Gastrocnemius medialis (tissue), 4 donors: ENCODE data around the gene ARHGAP24. TPM values are rescaled to one million over a fixed set of nuclear protein-coding genes. Genes with fewer than 3 reads are reported as not detected.

Experiments used
- ATAC-seq, 2 donors: fragments of 150-250 bp; one replicate each; pipeline ENCODE4 v1.9.1; 2016
- DNase-seq, 2 donors: peaks; one replicate each; pipeline ENCODE4 v3.0.0-alpha.2; 2019
- H3K27ac ChIP-seq, 4 donors: fragments of 200-600 bp; sonication (generic); 1 replicate in 1 of 4; 2 replicates in 3 of 4; pipeline ENCODE4 v1.5.1; 2016 to 2018; ENCODE audit warnings: mild to moderate bottlenecking in 2 of 4, moderate library complexity in 1 of 4
- H3K27me3 ChIP-seq, 3 donors: fragments of 200-600 bp; sonication (generic) in 2 of 3; 1 replicate in 1 of 3; 2 replicates in 2 of 3; pipeline versions ENCODE4 v1.5.1 to v1.6.0; 2016 to 2019; ENCODE audit warnings: mild to moderate bottlenecking in 1 of 3, moderate library complexity in 1 of 3
- H3K36me3 ChIP-seq, 2 donors: fragments of 200-600 bp; sonication (generic) in 1 of 2; one replicate each; pipeline ENCODE4 v1.5.1; 2017 to 2018
- H3K4me1 ChIP-seq, 2 donors: fragments of 200-600 bp; sonication (generic) in 1 of 2; one replicate each; pipeline ENCODE4 v1.5.1; 2016 to 2017; ENCODE audit warnings: mild to moderate bottlenecking in 2 of 2
- H3K4me3 ChIP-seq, 4 donors: fragments of 200-600 bp; sonication (generic) in 3 of 4; 1 replicate in 1 of 4; 2 replicates in 3 of 4; pipeline ENCODE4 v1.5.1; 2016 to 2019; ENCODE audit warnings: mild to moderate bottlenecking in 2 of 4
- H3K9me3 ChIP-seq, 3 donors: fragments of 200-600 bp; sonication (generic) in 2 of 3; 1 replicate in 1 of 3; 2 replicates in 2 of 3; pipeline ENCODE4 v1.5.1; 2016 to 2019
- CTCF ChIP-seq, 5 experiments: fragments of 450-650 bp in 3 of 5; fragments of 200-600 bp in 2 of 5; sonication (generic) in 2 of 5; IDR thresholded peaks in 4 of 5; conservative IDR thresholded peaks in 1 of 5; 1 replicate in 4 of 5; 2 replicates in 1 of 5; pipeline ENCODE4 v1.5.1; 2016 to 2019; ENCODE audit warnings: antibody characterized with exemption in 5 of 5, mild to moderate bottlenecking in 3 of 5, moderate library complexity in 3 of 5
- POLR2A ChIP-seq, 2 donors: fragments of 450-650 bp; IDR thresholded peaks; one replicate each; pipeline ENCODE4 v1.6.1; 2017; ENCODE audit warnings: antibody characterized with exemption in 2 of 2, mild to moderate bottlenecking in 2 of 2, moderate library complexity in 2 of 2
- in situ Hi-C, 4 donors: fragments of 200-750 bp; cut with MboI; loops; one replicate each; pipeline versions ENCODE4 v1.15.0 to v1.8.0; 2017; ENCODE audit warnings: low sequenced_read_pairs in 4 of 4
- intact Hi-C: fragments of 100-400 bp; cut with DNase I; formaldehyde crosslinking; loops from one replicate; pipeline ENCODE4 v1.15.1; 2023; ENCODE audit warnings: low total_unique reads
- total RNA-seq, 4 donors: library from RNA; depleted of rRNA; stranded (reverse); fragments of >200 nt; gene quantifications; one replicate each; pipeline versions ENCODE4 v1.1.0 to v1.2.3, GENCODE V29; 2016

The ARHGAP24 gene
- total RNA-seq, 4 donors from 2014 or later: 2.8 to 7.8 (median 5.3) TPM

- no peak overlapping the region for H3K4me3 ChIP-seq
- peaks cover 10 to 21% of the 10 kb centered on the region in 2 donors for H3K4me1 ChIP-seq
- in situ Hi-C loops: no loop called here
- intact Hi-C loops: no loop called here
- no peaks in the 10 kb centered on the region for H3K36me3 ChIP-seq
- DNase-seq: no peak
- no peaks in the 10 kb centered on the region for H3K9me3 ChIP-seq
- TF ChIP-seq POLR2A (IDR thresholded peaks at IDR 0.05) (no peak), CTCF (IDR thresholded peaks at IDR 0.05 in 4 of 5, conservative IDR thresholded peaks at IDR 0.05 in 1 of 5) (no peak)
- no peaks in the 10 kb centered on the region for H3K27me3 ChIP-seq
- H3K27ac ChIP-seq: no peak overlapping the region
- ATAC-seq: no peak
These were observed 458.3 kb downstream of the ARHGAP24 start for GRCh38 chr4:85933291-85933640.

DNA sequence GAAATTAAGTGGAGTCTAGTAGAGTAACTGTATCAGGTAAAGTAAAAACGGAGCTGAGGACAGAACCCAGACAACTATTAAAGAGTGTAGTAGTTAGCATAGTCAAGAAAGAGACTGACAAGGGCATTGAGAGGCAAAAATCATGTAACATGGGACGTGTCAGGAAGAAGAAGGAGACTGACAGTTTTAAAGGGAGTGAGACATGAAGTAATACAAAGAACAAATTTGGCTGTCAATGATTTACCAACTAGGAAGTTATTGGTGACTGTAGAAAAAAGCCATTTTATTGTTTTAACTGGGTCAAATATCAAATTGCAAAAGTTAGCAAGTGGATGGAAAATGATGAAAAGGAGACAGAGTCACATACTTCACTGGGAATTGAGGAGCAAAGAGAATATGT, 462.6 kb downstream of the ARHGAP24 start:
- Histone ChIP-seq H3K27ac (no peak overlapping the region), H3K4me1 (no peaks in the 10 kb centered on the region), H3K36me3 (no peaks in the 10 kb centered on the region), H3K27me3 (no peaks in the 10 kb centered on the region), H3K4me3 (no peak overlapping the region), H3K9me3 (no peaks in the 10 kb centered on the region)
- in situ Hi-C loops: no loop called here
- no peak for TF ChIP-seq POLR2A (IDR thresholded peaks at IDR 0.05)
- no peak for TF ChIP-seq CTCF (IDR thresholded peaks at IDR 0.05 in 4 of 5, conservative IDR thresholded peaks at IDR 0.05 in 1 of 5)
- no peak for ATAC-seq
- no peak for DNase-seq
- intact Hi-C loops: no loop called here

DNA sequence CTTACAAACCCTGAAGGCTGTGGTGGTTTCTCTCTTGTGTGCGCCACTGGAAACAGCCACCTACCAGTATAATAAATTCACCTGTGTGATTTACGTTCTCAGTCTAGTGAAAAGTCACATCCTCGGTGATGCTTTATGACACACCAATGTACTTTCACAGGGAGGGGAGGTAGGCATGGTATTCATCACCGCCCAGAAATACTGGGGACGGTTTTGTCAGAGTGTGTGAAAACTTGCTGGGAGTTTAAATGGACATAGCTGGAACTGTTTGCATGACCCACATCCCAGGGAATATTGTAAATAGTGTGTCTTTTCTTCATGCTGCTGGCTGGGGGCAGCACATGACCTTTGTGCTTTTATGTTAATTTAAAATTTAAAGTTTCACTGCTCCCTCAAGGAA, 463.1 kb downstream of the ARHGAP24 start:
- Histone ChIP-seq H3K4me1 (no peaks in the 10 kb centered on the region), H3K4me3 (no peak overlapping the region), H3K27me3 (no peaks in the 10 kb centered on the region), H3K9me3 (no peaks in the 10 kb centered on the region), H3K27ac (no peak overlapping the region), H3K36me3 (no peaks in the 10 kb centered on the region)
- DNase-seq (no peak), ATAC-seq (no peak)
- in situ Hi-C loops: no loop called here
- TF ChIP-seq CTCF (IDR thresholded peaks at IDR 0.05 in 4 of 5, conservative IDR thresholded peaks at IDR 0.05 in 1 of 5) (no peak), POLR2A (IDR thresholded peaks at IDR 0.05) (no peak)
- intact Hi-C loops: no loop called here

DNA sequence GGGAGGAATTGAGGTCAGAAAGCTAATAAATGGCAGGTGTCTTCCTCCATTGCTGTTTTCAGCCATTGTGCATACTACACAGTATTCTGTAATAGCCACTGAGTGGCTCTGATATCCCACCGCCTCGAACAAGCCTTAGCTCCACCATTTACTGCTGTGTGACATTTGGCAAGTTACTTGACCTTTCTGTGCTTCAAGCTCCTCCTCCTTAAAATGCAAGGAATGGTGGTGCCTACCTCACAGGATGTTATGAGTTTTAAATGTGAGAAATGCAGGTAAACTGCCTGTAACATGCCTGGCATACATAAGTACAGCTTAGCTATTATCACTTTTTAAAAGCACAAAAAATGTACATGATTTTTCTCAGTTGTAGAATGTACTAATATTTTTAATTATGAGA, 464.0 kb downstream of the ARHGAP24 start:
- intact Hi-C loops: no loop called here
- ATAC-seq (no peak), DNase-seq (no peak)
- H3K27me3 ChIP-seq: no peaks in the 10 kb centered on the region
- no peaks in the 10 kb centered on the region for H3K36me3 ChIP-seq
- TF ChIP-seq POLR2A (IDR thresholded peaks at IDR 0.05): no peak
- no peak for TF ChIP-seq CTCF (IDR thresholded peaks at IDR 0.05 in 4 of 5, conservative IDR thresholded peaks at IDR 0.05 in 1 of 5)
- in situ Hi-C loops: no loop called here
- no peaks in the 10 kb centered on the region for H3K9me3 ChIP-seq
- H3K4me1 ChIP-seq: no peaks in the 10 kb centered on the region
- no peak overlapping the region for H3K4me3 ChIP-seq
- no peak overlapping the region for H3K27ac ChIP-seq

DNA sequence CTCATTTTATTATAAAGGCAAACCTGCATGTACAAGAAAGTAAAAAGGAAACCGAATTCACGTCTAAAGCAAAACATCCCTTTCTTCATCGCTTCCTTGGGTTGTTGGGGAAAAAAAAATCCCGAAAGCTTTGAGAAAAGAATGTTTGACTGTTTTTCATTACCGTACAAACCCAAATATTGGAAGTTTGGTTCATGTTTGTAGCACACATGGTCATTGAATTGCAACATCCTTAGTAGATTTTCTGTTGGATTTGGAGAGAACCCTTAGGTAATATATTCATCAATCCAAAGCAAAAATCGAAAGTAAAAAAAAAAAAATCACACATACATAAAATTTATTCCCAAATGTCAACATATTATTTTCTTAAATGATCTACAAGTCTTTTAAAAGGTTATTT, 464.6 kb downstream of the ARHGAP24 start:
- Histone ChIP-seq H3K4me1 (no peaks in the 10 kb centered on the region), H3K9me3 (no peaks in the 10 kb centered on the region), H3K4me3 (no peak overlapping the region), H3K27me3 (no peaks in the 10 kb centered on the region), H3K27ac (no peak overlapping the region), H3K36me3 (no peaks in the 10 kb centered on the region)
- no peak for ATAC-seq
- in situ Hi-C loops (no loop called here), intact Hi-C loops (no loop called here)
- no peak for TF ChIP-seq POLR2A (IDR thresholded peaks at IDR 0.05)
- no peak for TF ChIP-seq CTCF (IDR thresholded peaks at IDR 0.05 in 4 of 5, conservative IDR thresholded peaks at IDR 0.05 in 1 of 5)
- DNase-seq: no peak
